NCI-H526 treated with DMSO at 0.1 percent for 48 hours (cell line): ENCODE measurements around the gene SH3TC1.

Experiments used
- DNase-seq: peaks from one replicate; lab custom pipeline; 2025; lab: John Stamatoyannopoulos, UW

Gene SH3TC1

DNA sequence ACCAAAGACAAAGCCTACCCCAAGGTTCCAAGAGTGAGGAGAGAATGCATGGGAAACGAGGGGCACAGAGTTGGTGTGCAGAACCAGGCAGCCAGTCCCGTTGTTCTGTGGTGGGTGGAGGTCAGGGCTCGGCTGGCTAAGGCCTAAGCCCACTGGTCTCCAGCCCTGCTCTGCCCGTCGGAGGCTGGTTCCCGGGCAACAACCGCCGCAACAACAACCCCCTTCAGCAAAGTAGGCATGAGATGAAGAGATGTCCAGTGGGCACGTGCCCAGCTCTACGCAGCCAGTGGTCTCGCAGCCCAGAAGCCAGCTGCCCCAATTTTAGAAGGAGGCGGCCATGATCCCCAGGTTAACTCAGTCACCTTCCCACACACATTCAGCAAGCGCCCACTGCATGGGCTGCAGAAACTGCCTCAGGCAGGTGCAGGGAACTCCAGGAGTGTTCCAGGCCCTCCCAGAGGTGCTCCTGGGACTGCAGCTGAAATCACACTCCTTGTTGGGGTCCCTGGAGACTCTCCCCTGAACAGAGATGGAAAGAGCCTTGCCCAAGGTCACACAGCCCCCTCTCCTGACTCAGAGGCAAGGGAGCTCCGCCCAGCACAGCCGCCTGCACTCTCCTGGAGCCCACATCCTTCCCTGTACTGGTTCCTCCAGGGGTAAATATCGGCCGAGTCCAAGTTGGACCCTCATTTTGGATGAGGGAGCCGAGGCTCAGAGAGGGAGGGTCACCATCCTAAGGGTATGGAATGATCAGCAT lies 45.1 kb downstream of the SH3TC1 start:
- no peak for DNase-seq

DNA sequence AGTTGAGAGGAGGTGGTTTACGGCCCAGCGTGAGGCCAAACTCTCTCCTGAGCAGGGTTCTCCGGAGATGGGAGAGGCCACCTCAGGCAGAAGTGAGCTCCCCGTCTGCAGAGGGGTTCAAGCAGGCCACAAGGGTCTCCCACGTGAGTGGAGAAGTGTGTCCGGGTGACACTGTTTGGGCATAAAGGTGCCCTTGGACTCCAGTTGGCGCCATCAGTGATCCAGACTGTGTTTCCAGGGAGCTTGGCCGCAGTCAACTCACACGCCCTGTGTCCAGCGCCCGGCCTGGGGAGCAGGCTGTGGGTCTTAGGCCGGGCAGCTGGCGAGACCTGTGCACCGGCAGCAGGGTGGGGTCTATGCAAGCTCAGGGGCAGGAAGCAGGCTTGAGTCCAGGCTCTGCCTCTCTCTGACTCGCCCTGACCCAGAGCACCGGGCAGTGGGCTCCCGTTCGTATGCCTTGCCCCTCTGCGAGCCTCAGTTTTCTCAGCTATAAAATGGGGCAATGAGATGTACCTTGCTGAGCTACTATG lies 45.9 kb downstream of the SH3TC1 start:
- DNase-seq: no peak

DNA sequence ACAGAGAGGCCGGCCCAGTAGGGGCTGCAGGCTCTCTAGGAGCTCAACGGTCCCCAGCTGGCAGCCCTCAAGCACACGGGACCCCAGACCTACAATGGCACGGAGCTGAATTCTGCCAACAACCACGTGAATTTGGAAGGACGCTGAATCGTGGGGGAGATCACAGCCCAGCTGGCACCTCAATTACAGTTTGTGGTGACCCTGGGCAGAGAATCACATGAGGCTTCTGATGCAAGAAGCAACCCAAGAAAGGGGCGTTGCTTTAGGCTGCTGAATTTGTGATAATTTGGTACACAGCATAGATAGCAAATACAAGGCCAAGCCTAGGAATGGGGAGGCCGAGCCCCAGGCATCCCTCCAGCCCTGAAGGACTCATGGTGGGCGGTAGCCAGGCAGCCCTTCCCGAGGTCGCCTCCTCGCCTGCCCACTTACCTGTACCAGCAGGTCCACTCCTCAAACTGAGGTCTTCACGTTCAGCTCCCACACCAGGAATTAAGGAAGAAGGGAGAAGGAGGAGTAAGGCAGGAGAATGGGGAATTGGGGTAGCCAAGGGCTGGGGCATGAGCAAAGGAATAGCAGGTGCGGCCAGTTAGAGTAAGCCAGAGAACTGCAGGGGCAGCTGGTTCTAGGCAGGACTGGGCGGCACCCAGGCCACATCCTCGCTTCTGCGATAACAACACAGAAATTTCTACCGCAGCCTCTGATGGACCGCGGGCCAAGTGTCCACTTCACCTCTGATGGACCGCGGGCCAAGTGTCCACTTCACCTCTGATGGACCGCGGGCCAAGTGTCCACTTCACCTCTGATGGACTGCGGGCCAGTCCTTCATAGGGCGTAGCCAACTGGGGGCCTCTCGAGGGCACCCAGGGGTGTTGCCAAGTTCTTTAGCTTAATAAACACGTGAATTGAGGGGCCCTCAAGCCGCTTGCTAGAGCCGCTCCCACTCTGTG lies 47.1 kb downstream of the SH3TC1 start:
- no peak for DNase-seq

DNA sequence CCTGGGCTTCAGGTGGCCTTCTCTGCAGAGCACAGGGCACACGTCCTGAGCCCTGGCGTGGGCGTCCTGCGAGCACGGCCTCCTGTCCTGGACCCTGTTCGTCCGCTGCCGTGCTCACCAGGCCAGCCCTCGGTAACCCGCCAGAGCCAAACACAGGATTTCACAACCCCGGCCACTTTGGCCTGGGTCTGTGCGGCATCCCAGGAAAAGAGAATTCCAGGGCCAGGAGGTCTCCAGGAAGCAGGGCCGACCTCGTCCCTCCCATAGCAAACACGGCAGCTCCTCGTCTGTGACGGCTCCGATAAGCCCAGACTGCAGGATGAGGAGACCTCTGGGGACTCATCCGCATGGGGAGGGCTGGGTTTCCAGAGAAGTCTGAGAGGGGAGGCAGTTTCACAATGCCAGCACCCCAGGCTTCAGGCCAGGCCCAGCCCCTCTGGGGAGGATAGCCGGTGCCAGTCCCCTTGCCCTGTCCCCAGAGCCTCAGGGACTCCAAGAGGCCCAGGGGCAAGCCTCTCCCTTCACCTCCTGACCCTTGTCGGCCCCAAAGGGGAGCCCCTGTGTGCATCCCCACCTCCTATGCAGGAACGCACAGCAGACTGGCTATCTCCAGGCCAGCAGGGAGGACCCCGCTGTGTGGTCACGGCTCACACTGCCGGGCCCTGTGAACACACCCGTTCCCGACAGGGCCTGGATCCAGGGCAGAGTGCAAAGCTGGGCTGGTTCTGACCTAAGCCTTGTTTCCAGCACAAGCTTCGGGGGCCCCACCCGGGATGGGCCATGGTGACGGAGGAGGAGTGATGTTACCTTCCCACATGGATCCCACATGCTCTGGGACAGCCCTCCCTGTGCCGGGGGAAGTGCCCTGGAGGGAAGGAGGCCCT lies 48.2 kb downstream of the SH3TC1 start:
- no peak for DNase-seq

DNA sequence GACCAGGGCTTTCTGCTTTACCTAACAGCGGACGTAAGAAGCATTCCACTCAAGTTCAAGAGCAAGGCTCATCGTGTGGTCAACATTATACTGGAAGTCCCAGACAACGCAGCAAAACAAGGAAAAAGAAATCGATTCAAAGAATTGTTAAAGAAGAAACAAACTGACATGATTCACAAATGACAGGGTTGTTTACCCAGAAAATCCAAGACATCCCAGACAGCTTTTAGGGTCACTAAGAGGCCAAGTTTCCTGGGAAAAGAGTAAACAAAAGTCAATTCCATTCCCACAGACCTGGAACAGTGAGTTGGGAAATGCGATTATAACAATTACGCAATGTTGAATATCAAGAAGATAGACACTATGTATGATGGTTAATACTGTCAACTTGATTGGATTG lies 49.0 kb downstream of the SH3TC1 start:
- DNase-seq: no peak

DNA sequence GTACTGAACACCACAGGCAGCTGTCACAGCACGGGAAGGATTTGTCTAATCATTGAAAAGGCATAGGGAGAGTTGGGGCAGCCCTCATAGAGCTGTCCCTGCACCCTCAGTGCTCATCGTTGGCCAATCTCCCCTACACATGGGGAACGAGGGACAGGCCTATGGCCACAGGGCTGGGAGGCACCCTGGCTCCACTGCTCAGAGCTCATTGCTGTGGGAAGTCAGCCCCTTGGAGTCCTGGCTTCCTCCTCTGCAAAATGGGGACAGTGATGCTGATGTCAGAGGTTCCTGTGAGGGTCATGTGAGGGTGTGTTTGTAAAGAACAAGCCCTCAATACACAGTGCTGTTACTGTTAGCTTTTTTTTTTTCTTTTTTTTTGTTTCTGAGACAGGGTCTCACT lies 51.1 kb downstream of the SH3TC1 start:
- DNase-seq: no peak

DNA sequence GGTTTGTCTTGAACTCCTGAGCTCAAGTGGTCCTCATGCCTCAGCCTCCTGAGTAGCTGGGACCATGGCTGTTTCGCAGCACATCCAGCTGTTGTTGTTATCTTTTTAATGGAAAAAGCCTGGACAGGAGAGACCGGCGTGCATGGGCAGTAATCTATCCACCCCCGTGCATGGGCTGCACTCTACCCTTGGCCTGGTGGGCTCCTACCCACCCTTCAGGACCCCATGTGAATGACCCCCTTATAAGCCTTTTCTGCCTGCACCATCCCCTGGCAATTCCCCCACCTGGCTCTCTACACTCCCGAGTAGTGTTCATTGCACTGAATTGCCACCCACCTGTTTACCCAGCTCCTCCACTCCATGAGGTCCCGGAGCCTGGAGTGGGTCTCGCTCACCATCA lies 51.5 kb downstream of the SH3TC1 start:
- DNase-seq: no peak

DNA sequence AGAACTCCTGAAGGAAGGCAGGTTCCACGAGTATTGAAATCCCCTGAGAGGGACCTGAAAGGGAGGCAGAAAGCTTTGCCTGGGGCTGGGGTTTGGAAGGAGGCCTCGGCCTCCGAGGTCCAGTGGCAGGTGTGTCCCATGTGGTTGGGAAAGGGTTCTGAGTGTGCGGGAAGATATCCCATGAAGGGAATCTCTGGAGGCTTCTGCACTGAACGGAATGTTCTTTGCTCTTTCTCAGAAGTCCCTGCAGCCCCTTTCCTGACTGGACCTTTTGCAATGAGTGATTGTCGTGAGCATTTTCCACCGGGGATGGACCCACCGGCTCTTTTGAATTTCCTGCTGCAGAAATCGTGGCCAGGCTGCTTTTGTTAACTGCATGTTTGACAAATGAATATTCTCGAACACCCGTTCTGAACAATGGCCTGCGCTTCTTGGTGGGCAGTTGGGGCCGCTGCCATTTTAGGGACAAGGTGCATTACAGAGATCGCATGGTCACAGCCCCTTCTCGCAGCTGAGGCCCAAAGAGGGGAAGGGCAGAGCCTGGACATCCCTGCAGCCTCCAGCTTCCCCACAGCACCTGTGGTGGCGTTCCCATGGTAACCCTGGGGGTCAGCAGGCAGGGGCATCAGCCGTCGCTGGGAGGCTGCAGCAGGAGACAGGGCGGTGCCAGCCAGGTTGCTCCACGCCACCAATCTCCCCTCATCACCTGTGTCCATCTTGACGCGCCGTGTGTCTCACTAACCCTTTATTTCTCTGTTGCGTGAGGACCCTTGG lies 52.2 kb downstream of the SH3TC1 start:
- no peak for DNase-seq

DNA sequence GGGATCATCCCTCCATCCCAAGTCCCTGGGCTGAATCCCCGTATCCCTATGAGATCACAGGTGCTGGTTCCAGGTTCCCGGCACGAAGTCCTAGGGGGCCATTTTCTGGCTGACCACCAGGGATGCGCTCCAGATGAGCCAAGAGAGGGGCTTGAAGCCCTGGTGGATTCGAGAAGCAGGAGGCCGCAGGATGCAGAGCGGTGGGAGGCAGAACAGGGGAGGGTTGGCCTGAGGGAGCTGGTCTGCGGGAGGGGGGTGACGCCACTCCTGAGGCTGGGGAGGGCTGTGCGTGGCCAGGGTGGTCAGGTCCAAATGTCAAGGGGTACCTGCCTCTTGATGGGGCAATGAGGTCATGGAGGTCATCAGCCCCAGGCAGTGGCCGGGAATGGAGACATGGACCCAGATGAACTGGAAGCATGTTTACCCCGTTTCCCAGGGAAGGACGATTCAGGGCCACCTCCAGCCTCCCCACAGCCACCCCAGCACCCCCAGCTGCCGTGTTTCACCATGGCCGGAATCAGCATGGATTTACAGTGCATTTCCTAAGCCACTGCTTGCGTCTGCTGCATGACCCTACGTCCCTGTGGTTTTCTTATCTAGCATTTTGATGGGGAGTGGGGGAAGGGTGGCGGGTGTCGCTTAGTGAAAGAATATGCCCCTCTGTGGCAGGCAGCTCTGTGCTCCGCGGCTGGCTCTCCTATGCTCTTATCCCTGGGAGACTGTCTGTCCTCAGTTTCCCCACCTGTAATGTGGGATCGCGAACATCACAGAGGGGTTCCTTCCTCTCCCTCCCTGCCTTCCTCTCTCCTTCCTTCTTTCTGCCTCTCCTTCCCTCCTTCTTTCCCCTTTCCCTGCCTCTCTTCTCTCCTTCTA lies 53.4 kb downstream of the SH3TC1 start:
- DNase-seq: no peak

DNA sequence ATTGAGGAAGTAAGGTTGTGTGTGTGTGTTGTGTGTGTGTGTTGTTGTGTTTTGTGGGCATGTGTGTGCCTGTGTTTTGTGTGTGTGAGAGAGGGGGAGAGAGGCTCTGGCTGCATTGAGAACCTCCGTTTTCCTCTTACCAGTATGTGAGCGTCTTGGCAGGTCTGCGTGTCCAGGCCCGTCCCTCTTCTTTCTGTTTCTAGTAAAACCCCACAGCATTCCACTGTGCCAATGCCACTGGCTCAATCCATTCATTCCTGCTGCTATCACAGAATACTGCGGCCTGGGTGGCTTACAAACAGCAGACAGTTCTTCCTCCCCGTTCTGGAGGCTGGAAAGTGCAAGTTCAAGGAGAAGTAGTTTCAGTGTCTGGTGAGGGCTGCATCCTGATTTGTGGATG lies 55.0 kb downstream of the SH3TC1 start:
- DNase-seq: no peak

DNA sequence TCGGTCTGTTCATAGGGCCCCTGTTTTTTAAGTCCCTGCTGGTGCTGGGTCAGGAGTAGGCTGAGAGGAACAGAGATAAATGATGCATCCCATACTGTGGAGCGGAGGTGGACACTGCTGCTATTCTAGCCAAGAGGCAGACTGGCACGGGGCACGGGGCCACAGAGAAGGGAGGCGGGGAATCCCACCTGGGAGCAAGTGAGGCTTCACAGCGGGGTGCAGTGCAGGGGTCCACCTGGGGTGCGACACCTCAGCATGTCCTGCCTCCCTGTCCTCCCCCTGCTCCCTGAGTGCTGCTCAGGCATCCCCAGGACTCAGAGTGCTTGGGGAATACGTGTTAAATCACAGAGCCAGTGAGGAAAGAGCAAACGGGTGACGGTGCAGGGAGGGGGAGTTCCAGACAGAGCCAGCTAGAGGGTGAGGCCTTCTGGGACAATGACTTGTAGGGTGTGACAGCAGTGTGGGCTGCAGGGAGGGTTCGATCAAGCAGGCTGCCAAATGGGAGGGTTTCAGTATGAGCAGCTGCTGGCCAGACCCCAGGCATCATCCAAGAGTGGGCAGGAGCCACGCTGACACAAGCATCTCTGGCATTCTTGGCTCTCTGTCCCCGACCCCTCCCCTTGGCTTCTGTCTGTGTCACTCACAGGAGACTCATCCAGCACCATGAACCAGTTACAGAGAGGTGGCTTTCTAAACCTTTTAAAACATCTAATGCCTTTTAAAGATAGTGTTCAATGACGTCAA lies 56.8 kb downstream of the SH3TC1 start:
- no peak for DNase-seq

DNA sequence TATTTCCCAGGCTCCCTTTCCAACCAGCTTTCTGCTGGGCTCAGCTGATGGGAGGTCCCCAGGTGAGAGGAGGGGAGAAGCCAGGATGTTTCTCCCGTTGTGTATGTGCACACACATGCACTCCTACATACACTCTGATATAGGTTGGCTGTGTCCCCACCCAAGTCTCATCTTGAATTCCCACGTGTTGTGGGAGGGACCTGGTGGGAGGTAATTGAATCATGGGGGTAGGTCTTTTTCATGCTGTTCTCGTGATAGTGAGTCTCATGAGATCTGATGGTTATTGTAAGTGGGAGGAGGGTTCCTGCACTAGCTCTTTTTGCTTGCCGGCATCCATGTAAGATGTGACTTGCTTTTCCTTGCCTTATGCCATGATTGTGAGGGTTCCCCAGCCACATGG lies 58.8 kb downstream of the SH3TC1 start:
- no peak for DNase-seq

DNA sequence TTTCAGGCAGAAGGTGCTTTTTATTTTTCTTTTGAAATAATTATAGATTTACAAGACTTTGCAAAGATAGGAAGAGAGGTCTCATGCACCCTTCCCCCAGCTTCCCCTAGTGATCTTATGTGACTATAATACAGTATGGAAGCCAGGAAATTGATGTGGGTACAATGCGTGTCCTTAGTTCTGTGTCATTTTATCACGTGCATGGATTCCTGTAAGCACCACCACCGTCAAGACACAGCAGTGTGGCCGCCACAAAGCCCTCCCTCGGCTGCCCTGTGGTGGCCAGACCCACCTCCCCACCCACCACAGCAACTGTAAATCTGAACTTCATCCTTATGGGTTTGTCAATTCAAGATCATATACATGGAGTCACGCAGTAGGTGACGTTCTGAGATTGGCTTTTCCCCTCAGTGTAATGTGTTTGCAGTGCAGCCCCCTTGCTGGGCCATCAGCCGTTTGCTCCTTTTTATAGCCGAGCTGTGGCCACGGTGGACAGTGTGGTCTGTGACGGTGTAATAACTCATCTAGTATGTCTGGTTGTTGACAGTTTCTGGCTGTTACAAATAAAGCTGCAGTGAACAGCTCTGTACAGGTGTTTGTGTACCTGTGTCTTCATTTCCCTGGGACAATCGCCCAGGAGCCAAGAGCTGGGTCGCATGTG lies 59.6 kb downstream of the SH3TC1 start:
- no peak for DNase-seq

DNA sequence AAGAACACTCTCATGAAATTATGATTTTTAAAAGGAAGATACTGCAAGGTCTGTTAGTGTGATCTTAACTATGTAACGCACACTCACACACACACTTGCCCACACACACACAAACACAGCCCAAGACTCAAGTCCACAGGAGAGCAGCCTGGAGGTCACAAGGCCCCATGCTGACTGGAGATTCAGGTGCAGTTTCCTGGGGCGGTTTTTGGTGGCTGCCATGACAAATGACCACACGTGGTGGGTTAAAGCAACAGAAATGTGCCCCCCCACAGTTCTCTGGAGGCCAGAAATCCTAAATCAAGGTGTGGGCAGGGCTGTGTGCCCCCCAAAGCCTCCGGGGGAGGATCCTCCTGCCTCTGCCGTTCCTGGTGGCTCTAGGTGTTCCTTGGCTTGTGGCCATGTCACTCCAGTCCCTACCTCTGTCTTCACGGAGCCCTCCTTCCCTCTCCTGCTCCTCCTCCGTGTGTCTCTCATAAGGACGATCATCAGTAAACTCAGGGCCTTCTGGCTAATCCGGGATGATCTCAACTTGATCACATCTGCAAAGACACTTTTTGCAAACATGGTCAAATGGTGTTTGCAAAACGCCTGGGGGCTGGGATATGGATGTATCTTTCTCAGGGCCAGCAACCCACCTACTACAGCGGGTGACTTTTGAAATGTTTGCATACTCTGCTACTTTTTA lies 60.8 kb downstream of the SH3TC1 start:
- DNase-seq: no peak

DNA sequence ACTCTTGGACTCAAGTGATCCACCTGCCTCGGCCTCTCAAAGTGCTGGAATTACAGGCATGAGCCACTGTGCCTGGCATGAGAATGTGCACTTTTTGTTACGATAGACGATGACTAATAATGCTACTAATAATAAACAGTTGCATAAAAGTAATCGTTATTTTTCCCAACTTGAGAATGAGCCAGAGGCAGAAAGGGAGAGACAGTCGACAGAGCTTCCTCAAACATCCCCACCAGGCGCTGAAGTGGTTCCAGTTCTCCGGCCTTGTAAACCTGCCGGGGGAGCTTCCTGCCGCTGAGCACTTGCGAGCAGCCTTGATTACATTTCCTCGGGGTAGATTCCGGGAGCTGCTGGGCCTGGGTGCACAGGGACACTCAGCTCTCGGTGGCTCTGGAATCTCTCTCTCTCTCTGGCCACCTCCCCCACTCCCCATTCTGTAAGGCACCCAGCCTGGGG lies 61.6 kb downstream of the SH3TC1 start:
- no peak for DNase-seq

DNA sequence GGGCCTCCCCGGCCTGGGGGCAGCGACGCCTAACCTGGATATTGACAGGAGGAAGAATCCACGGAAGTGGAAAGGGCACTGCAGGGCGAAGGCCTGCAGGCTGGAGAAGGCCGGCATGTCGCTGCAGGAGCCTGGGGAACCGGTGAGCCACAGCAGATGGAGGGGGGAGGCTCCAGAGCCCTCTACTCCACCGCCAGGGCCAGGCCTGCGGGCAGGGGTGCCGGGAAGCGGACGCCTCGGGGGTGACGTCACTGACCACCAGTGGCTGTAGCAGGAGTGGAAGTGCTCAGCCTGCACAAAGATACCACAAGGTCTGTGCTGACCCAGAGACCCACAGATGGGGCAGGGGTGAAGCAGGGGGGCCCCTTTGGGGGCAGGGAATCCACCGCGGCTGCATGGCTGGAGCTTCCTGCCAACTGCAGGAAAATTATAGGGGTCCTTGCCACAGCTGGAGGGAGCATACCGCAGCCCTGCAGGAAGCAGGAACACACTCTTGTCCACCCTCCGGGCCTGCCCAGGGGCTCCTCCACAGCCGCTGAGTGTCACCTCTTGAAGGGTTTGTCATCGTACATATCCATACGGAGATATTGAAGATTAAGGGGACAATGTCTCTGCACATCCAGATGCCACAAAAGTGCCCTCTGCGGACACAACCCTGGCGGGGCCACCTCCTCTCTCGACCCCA lies 62.9 kb downstream of the SH3TC1 start:
- no peak for DNase-seq

DNA sequence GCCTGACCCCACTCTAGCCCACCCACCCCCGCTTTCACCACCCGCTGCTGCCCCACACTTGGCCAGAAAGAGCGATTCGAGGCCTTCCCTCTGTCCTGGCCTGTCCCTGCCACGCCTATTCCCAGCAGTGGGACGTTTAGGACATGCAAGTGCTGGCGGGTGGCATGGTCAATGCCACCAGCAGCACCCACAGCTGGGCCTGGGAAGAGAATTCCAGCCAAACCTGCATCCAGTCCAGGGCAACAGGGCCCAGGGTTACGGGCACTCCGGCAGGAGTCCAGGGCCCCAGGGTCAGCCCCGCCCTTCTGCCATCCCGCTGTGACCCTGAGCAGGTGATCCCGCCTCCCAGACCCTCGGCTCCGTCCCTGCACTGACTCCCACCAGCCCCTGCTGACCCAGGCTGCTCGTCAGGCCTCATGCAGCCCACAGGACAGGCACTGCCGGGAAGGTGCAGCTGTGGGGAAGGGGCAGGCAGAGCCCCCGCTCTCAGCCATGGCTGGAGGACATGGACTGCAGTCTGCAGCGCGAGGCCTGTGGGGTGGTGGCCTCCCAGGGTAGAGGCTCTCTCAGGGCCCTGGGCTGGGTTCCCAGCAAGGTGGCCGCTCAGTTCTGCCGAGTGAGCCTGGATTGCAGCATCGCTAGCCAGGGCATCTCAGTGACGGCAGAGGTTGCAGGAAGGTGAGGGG lies 63.7 kb downstream of the SH3TC1 start:
- no peak for DNase-seq
